WI38 (cell line): ENCODE results near the gene TGM3.

ENCODE experiments used
- H3K4me3 ChIP-seq: 2 replicates; pipeline ENCODE4 v1.5.1; 2011; ENCODE audit warnings: low read depth, mild to moderate bottlenecking, control low read depth, low read length
- TF ChIP-seq, protein P1 (sequence below): IDR thresholded peaks from 2 replicates; pipeline ENCODE4 v1.5.1; 2012; ENCODE audit warnings: low read depth, mild to moderate bottlenecking, control low read depth, low read length

Gene TGM3, protein sequence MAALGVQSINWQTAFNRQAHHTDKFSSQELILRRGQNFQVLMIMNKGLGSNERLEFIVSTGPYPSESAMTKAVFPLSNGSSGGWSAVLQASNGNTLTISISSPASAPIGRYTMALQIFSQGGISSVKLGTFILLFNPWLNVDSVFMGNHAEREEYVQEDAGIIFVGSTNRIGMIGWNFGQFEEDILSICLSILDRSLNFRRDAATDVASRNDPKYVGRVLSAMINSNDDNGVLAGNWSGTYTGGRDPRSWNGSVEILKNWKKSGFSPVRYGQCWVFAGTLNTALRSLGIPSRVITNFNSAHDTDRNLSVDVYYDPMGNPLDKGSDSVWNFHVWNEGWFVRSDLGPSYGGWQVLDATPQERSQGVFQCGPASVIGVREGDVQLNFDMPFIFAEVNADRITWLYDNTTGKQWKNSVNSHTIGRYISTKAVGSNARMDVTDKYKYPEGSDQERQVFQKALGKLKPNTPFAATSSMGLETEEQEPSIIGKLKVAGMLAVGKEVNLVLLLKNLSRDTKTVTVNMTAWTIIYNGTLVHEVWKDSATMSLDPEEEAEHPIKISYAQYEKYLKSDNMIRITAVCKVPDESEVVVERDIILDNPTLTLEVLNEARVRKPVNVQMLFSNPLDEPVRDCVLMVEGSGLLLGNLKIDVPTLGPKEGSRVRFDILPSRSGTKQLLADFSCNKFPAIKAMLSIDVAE

DNA sequence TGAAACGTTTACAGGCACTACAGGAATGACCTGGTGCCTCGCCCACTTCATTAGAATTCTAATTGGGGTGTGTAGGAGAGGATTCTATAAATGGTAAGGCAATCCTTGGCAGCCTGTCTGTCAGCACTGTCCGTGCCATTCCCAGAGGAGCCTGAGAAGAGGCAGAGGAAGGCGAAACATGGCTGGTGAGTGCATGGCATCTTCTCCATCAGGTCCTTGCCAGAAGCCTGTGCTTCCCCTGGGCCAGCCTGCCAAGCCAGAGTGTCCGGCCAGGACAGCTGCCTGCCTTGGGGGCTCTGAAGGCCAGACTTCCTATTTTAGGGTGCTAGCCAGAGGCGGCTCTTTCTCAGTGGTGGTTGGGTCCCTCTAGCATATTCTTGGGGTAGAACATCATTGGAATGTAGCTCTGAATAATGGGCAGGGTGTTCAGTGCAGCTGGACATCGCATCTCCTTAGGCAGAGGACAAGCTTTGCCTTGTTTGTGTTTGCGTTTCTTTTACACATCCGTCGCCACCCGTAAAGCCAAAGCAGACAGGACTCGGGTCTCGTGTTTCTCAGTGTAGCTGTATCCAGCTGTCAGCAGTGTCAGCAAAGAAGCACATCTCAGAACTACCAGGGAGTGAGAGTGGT, at the start of gene TGM3:
TSS of gene TGM3 (plus strand) at position 116 of the 630 bp plus-strand sequence. CDS start at position 179, 63 bp downstream.
- TF ChIP-seq, protein P1, sequence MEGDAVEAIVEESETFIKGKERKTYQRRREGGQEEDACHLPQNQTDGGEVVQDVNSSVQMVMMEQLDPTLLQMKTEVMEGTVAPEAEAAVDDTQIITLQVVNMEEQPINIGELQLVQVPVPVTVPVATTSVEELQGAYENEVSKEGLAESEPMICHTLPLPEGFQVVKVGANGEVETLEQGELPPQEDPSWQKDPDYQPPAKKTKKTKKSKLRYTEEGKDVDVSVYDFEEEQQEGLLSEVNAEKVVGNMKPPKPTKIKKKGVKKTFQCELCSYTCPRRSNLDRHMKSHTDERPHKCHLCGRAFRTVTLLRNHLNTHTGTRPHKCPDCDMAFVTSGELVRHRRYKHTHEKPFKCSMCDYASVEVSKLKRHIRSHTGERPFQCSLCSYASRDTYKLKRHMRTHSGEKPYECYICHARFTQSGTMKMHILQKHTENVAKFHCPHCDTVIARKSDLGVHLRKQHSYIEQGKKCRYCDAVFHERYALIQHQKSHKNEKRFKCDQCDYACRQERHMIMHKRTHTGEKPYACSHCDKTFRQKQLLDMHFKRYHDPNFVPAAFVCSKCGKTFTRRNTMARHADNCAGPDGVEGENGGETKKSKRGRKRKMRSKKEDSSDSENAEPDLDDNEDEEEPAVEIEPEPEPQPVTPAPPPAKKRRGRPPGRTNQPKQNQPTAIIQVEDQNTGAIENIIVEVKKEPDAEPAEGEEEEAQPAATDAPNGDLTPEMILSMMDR = no peak
- no peak within 1 kb of the TSS for H3K4me3 ChIP-seq

DNA sequence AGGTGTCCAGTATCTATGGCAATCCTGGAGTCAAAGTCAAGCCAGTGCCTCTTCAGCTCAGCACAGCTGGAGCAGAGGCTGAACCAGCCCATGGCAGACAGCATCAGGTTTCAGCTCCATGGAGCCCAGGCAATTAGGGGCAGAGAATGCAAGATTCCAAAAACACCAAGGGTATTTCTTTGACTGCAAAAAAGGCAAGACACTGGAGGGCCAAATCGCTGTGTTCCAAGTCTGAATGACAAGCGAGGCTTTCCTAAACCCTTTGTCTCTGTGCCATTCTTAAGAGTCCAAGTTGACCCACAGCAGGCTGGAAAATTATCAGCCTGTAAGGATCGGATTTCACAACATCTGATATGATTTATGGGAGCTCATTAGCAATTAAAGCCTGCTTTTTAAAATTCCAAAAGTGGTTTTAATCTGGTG, 49.7 kb upstream of the TGM3 start:
- TF ChIP-seq, protein P1 = no peak

DNA sequence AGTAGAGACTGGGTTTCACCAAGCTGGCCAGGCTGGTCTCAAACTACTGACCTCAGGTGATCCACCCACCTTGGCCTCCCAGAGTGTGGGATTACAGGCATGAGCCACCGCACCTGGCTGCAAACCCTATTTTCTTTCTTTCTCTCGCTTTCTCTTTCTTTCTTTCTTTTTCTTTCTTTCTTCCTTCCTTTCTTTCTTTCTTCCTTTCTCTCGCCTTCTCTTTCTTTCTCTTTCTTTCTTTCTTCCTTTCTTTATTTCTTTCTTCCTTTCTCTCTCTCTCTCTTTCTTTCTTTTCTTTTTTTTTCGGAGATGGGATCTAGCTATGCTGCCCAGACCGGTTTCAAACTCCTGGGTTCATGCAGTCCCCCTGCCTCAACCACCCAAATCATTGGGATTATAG, 47.0 kb upstream of the TGM3 start:
- H3K4me3 ChIP-seq = no peak overlapping the region
- TF ChIP-seq, protein P1 = no peak

More for the DNA sequence above, 49.7 kb upstream of the TGM3 start:
- no peak overlapping the region for H3K4me3 ChIP-seq

DNA sequence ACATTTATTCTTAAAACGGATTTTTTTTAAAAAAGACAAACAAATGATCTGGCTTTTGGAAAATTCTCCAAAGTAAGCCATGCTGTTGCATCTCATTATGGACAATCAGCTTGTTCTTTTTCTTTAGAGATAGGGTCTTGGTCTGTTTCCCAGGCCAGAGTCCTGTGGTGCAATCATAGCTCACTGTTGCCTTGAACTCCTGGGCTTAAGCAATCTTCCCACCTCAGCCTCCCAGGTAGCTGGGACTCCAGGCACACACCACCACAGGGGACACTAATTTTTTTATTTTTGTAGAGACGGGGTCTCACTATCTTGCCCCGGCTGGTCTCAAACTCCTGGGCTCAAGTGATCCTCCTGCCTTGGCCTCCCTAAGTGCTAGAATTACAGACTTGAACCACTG, 45.9 kb upstream of the TGM3 start:
- TF ChIP-seq, protein P1 = no peak
- H3K4me3 ChIP-seq = no peak overlapping the region

DNA sequence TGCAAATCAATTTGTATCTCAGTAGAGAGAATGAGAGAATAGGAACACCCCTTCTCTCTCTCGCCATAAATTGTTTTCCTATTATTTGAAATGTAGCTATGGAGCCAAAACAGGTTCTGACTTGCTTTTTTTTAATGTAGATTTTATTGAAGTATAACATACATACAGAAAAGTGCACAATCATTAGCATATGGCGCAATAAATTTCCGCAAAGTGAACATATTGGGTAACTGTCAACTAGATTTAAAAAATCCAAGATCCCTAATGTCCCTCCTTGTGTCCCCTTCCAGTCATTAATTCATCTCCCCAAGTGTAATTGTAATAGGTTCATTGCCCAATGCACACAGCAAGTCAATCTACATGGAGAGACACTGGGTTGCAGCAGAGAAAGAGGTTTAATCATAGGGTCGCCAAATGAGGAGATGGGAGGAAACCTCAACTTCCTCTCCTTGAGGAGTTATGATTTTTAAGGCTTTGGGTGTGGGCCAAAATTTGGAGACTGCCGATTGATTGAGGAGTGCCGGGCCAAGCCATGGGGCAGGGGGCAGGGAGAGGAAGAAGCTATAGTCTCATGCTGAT, 43.3 kb upstream of the TGM3 start:
- H3K4me3 ChIP-seq = no peak overlapping the region
- TF ChIP-seq, protein P1 = no peak

DNA sequence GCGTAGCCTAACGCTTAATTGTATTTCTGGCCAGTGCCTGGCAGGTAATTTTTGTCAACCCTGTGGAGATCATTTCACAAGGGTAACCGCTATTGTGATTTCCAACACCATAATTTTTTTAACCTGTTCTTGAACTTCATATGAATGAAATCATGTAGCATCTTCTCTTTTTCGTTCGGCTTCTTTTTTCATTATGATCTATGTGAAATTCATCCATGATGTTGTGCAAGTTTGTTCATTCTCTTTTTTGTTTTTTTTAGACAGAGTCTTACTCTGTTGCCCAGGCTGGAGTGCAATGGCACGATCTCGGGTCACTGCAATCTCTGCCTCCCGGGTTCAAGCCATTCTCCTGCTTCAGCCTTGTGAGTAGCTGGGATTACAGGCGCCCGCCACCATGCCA, 42.5 kb upstream of the TGM3 start:
- TF ChIP-seq, protein P1 = no peak
- no peak overlapping the region for H3K4me3 ChIP-seq
